K562 (cell line): ENCODE data around the gene MAPT. TPM values are rescaled to one million over a fixed set of nuclear protein-coding genes. Genes with fewer than 3 reads are reported as not detected.
"Not testable (repeated sequence)": the region's sequence is repeated elsewhere in the genome, so short reads cannot be mapped to it uniquely, and the experiment has no call there.

ENCODE experiments used
- ATAC-seq: fragments of 200-7000 bp; cut with Tn5 transposase; 3 replicates; pipeline ENCODE4 v1.9.1; 2020; ENCODE audit warnings: moderate library complexity
- BruUV-seq: library from RNA; stranded (reverse); fragments of 400-500 nt; replicated peaks from 2 replicates; lab custom pipeline; 2021; lab: Mats Ljungman, UMichigan
- CTCF ChIA-PET: fragments of 300-600 bp; formaldehyde crosslinking; extraction: SDS; loops from one replicate; lab custom pipeline; 2021; ENCODE audit warnings: low intra/inter-chr PET ratio; lab: Yijun Ruan, JAX
- POLR2A ChIA-PET: fragments of 300-600, 350-650 bp; sonication (Branson Sonifier 250); formaldehyde crosslinking; extraction: SDS; loops from one replicate; lab custom pipeline; 2021; ENCODE audit warnings: antibody characterized with exemption, inconsistent platforms; lab: Yijun Ruan, JAX
- DNase-seq, 4 experiments: peaks; one replicate each; pipeline versions ENCODE4 v3.0.0 to v3.0.0-alpha.2; 2011 to 2018; ENCODE audit warnings: low spot score in 3 of 4, mixed read lengths in 3 of 4; ENCODE audit errors: extremely low read depth in 1 of 4
- FAIRE-seq: peaks from 2 replicates; lab custom pipeline; 2011; peaks lifted over from hg19 to GRCh38; lab: Jason Lieb, UNC
- H2AFZ ChIP-seq: 2 replicates; pipeline ENCODE4 v1.6.0; 2011; ENCODE audit warnings: low read depth, low read length, control low read depth, inconsistent platforms
- H3K27ac ChIP-seq: fragments of 200-600 bp; 3 replicates; pipeline ENCODE4 v1.8.0; 2011; ENCODE audit warnings: low read depth, mild to moderate bottlenecking, control low read depth, inconsistent platforms, low read length, moderate library complexity, mixed read lengths; ENCODE audit errors: extremely low read depth
- H3K27me3 ChIP-seq, 2 experiments: fragments of 300-600 bp in 1 of 2; 2 replicates in 1 of 2; 3 replicates in 1 of 2; pipeline versions ENCODE4 v1.6.0 to v1.8.0; 2011; ENCODE audit warnings: inconsistent platforms in 2 of 2, low read length in 2 of 2, mild to moderate bottlenecking in 1 of 2, mixed read lengths in 1 of 2, moderate library complexity in 1 of 2; ENCODE audit not compliant: control insufficient read depth in 2 of 2, insufficient read depth in 2 of 2
- H3K36me3 ChIP-seq: fragments of 300-600 bp; 3 replicates; pipeline ENCODE4 v1.8.0; 2011; ENCODE audit warnings: mild to moderate bottlenecking, low read length, inconsistent platforms; ENCODE audit not compliant: control insufficient read depth, insufficient read depth
- H3K4me1 ChIP-seq, 2 experiments: fragments of 200-600 bp in 1 of 2; replicated peaks in 1 of 2; 2 replicates in 1 of 2; 3 replicates in 1 of 2; pipeline versions ENCODE4 v1.5.1 to v1.8.0; 2011; ENCODE audit warnings: inconsistent platforms in 2 of 2, low read length in 2 of 2, mild to moderate bottlenecking in 1 of 2, mixed read lengths in 1 of 2, moderate library complexity in 1 of 2; ENCODE audit not compliant: control insufficient read depth in 2 of 2, insufficient read depth in 2 of 2
- H3K4me2 ChIP-seq: 2 replicates; pipeline ENCODE4 v1.6.1; 2011; ENCODE audit warnings: low read length, control low read depth, inconsistent platforms, mixed read lengths; ENCODE audit not compliant: insufficient read depth
- H3K4me3 ChIP-seq: fragments of 200-600 bp; sonication (generic), shearing (Covaris generic); 2 replicates; pipeline ENCODE4 v1.5.1; 2016; ENCODE audit warnings: control low read depth, inconsistent platforms
- H3K79me2 ChIP-seq: fragments of 200-600 bp; 3 replicates; pipeline ENCODE4 v1.8.0; 2011; ENCODE audit warnings: low read length, inconsistent platforms; ENCODE audit not compliant: control insufficient read depth, insufficient read depth
- H3K9ac ChIP-seq, 2 experiments: 2 replicates each; pipeline versions ENCODE4 v1.6.0 to v1.6.1; 2011; ENCODE audit warnings: low read depth in 2 of 2, low read length in 2 of 2, control low read depth in 1 of 2, inconsistent platforms in 1 of 2, mild to moderate bottlenecking in 1 of 2, mixed read lengths in 1 of 2; ENCODE audit not compliant: insufficient read depth in 1 of 2
- H3K9me1 ChIP-seq: one replicate; pipeline ENCODE4 v1.6.0; 2011; ENCODE audit warnings: inconsistent platforms, mild to moderate bottlenecking, low read length, moderate library complexity; ENCODE audit not compliant: control insufficient read depth, insufficient read depth
- H3K9me3 ChIP-seq: replicated peaks from 2 replicates; pipeline ENCODE4 v1.5.1; 2011; ENCODE audit warnings: low read depth, low read length, inconsistent platforms; ENCODE audit not compliant: control insufficient read depth, insufficient read depth
- H4K20me1 ChIP-seq: replicated peaks from 2 replicates; pipeline ENCODE4 v1.6.1; 2011; ENCODE audit warnings: low read length, inconsistent platforms, mixed read lengths; ENCODE audit not compliant: control insufficient read depth, insufficient read depth
- ASH1L ChIP-seq: fragments of 450-650 bp; IDR thresholded peaks from 2 replicates; pipeline ENCODE4 v1.6.1; 2018; ENCODE audit warnings: borderline replicate concordance, mild to moderate bottlenecking, low read depth; ENCODE audit not compliant: partially characterized antibody
- C11orf30 ChIP-seq: fragments of 450-650 bp; IDR thresholded peaks from 2 replicates; pipeline ENCODE4 v1.6.1; 2016; ENCODE audit warnings: low read depth, mild to moderate bottlenecking
- MAFF ChIP-seq: IDR thresholded peaks from 2 replicates; pipeline ENCODE4 v1.6.1; 2012; ENCODE audit warnings: low read length, improper control_type of control experiment
- MAFG ChIP-seq: fragments of 450-650 bp; conservative IDR thresholded peaks from 2 replicates; pipeline ENCODE4 v1.6.1; 2016; ENCODE audit warnings: missing genetic modification characterization, missing compliant biosample characterization
- MAFK ChIP-seq: IDR thresholded peaks from 2 replicates; pipeline ENCODE4 v1.6.1; 2011; ENCODE audit warnings: low read length, improper control_type of control experiment
- ZNF316 ChIP-seq: fragments of 450-650 bp; IDR thresholded peaks from 2 replicates; pipeline ENCODE4 v1.6.1; 2016
- WGBS: fragments of 100-300 bp; shearing (Covaris generic); methylation state at CpG from one replicate; pipeline ENCODE4 v1.1.6; 2016; ENCODE audit warnings: low coverage, mixed read lengths; ENCODE audit not compliant: insufficient coverage; ENCODE audit errors: missing lambda C conversion rate; 5-methylcytosine and 5-hydroxymethylcytosine counted together
- in situ Hi-C: fragments of 300-500 bp; cut with MboI; formaldehyde crosslinking; loops from 4 replicates; pipeline ENCODE4 v1.15.0; 2018; ENCODE audit warnings: inconsistent platforms, mixed read lengths
- intact Hi-C: fragments of 100-400 bp; cut with micrococcal nuclease; formaldehyde crosslinking; loops from 2 replicates; pipeline ENCODE4 v1.14.2; 2022
- polyA plus RNA-seq, 8 experiments: library from polyadenylated mRNA; depleted of rRNA in 4 of 8; stranded (reverse) in 5 of 8; unstranded in 3 of 8; fragments of >200 nt; fragmentation: Nextera tagmentation in 2 of 8; fragmentation: Illumina TruSeq in 1 of 8; extraction: Ambion mirVana in 2 of 8; extraction: Trizol in 1 of 8; gene quantifications; 2 replicates each; pipeline versions ENCODE4 v1.2.1 to v1.2.3, GENCODE V29; 2011 to 2014; ENCODE audit warnings: inconsistent platforms in 1 of 8, missing spikeins in 1 of 8
- total RNA-seq, 7 experiments: library from RNA; depleted of rRNA in 6 of 7; stranded (reverse); fragments of >200 nt in 6 of 7; fragmentation: Illumina TruSeq in 2 of 7; extraction: Trizol in 2 of 7; gene quantifications; 2 replicates each; pipeline versions ENCODE4 v1.2.1 to v1.2.3, GENCODE V29; 2011 to 2021; ENCODE audit warnings: low replicate concordance in 1 of 7

MAPT gene
- total and polyA plus RNA-seq, 9 of the 15 experiments (the other 6 are each of a cell fraction or from before 2014, with no cell fraction given): 0.04 to 1.1 (median 0.36) TPM

GRCh38 chr17:45862127-45862526 is 32.2 kb upstream of the MAPT start:
- peak; percentile 78 for TF ChIP-seq C11orf30
- TF ChIP-seq ZNF316: peak; percentile 90
- peak; percentile 64 for TF ChIP-seq MAFK
- 0 out of 2 replicates have a peak, but pooled peaks have one; percentile 10 for TF ChIP-seq MAFF
- TF ChIP-seq MAFG (tag): peak; percentile 73
- peak; percentile 26 for TF ChIP-seq ASH1L
- H3K4me1 ChIP-seq, H3K27ac ChIP-seq, BruUV-seq, H2AFZ ChIP-seq, H3K9ac ChIP-seq, CTCF ChIA-PET, H3K4me2 ChIP-seq, ATAC-seq, H3K79me2 ChIP-seq, FAIRE-seq, H4K20me1 ChIP-seq, DNase-seq, intact Hi-C loops, H3K9me1 ChIP-seq, H3K9me3 ChIP-seq, in situ Hi-C loops, H3K4me3 ChIP-seq, H3K36me3 ChIP-seq: not testable (repeated sequence)
- peaks cover 19 to 40% of the 10 kb centered on the region in 2 experiments; a peak in 3 of 5 replicates for H3K27me3 ChIP-seq
- POLR2A ChIA-PET: interaction anchor here (0.6 kb wide), 3 partner anchors 9 to 195 kb away, joined by 3 read pairs; no protein-coding TSS in a partner anchor
- 0% methylated on average over 9 of the region's 9 CpGs for WGBS
